H1 (cell line): ENCODE results near the gene FBXL5.

Experiments used
- CEBPB ChIP-seq: IDR thresholded peaks from 2 replicates; pipeline ENCODE4 v1.6.1; 2012; ENCODE audit warnings: low read depth, low read length
- CTCF ChIP-seq, 3 experiments: IDR thresholded peaks; 1 replicate in 2 of 3; 2 replicates in 1 of 3; pipeline versions ENCODE4 v1.5.1 to v1.6.1; 2011; ENCODE audit warnings: low read length in 3 of 3, mild to moderate bottlenecking in 3 of 3, inconsistent platforms in 2 of 3, low read depth in 1 of 3, moderate library complexity in 1 of 3; ENCODE audit not compliant: insufficient read depth in 1 of 3; ENCODE audit errors: control extremely low read depth in 1 of 3

- TF ChIP-seq CTCF (IDR thresholded peaks at IDR 0.05; ENCODE audit: control extremely low read depth in 1 of 3, insufficient read depth in 1 of 3, low read depth in 1 of 3, low read length in 3 of 3) (no peak), CEBPB (no peak)
Observed at GRCh38 chr4:15689540-15689939, 34.4 kb upstream of the FBXL5 start.
